NCI-H345 treated with DMSO at 0.1 percent for 48 hours (cell line): ENCODE results near the gene TSPAN33.
"Not testable (repeated sequence)": the region's sequence is repeated elsewhere in the genome, so short reads cannot be mapped to it uniquely, and the experiment has no call there.

ENCODE experiments used
- DNase-seq: peaks from one replicate; lab custom pipeline; 2025; ENCODE audit not compliant: unreplicated experiment; lab: John Stamatoyannopoulos, UW

The TSPAN33 gene

DNA sequence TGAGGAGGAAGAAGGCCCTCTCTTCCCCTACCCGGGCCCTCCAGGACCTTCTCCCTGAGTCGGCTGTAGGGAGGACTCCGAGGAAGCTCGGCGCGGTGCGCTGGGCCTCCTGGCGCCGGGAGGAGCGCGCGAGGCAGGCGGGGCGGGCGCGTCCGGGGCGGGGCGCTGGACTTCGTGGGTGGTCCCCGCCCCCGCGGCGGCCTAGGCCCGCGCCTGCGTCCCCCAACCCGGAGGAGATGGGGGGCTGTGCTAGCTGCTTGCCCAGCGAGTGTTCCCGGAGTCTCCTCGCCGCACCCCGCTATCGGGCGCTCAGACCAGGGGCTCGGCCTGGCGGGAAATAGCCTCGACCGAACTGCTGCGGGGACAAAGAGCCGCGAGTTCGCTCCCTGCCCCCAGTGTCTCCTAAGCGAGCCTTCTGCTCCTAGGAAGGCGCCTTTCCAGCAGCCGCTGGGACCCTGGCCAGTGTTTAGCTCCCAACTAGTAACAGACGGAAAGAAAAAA lies 24.7 kb downstream of the TSPAN33 start:
- DNase-seq, result no peak

GRCh38 chr7:129169686-129170440 lies 25.4 kb downstream of the TSPAN33 start:
- no peak for DNase-seq

GRCh38 chr7:129170441-129171021 lies 26.0 kb downstream of the TSPAN33 start:
- no peak for DNase-seq

- not testable (repeated sequence) for DNase-seq
Observed at GRCh38 chr7:129173861-129174260, 29.4 kb downstream of the TSPAN33 start.

DNA sequence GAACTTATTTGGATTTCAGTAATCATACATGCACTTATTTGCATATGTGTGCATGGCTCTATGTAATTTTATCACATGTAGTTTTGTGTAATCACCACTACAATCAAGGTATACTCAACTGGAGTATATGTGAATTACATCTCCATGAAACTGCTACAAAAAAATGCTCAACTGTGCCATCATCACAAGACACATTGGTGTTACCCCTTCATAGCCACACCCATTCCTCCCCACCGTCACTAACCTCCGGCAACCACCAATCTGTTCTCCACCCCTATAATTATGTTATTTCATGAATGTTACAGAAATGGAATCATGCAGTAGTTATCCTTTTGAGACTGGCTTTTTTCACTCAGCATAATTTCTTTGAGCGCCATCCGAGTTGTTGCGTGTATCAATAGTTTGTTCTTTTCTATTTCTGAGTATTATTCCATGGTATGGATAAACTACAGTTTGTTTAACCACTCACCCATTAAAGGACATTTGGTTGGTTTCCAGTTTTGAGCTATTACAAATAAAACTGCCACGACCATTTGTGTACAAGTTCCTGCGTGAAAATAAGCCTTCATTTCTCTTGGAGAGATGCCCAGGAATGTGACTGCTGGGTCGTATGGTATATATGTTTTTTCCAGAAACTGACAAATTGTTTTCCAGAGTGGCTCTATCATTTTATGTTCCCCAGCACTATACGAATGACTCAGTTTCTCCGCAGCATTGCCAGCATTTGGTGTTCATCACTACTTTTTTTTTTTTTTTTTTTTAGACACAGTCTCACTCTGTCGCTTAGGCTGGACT lies 32.6 kb downstream of the TSPAN33 start:
- no peak for DNase-seq

DNA sequence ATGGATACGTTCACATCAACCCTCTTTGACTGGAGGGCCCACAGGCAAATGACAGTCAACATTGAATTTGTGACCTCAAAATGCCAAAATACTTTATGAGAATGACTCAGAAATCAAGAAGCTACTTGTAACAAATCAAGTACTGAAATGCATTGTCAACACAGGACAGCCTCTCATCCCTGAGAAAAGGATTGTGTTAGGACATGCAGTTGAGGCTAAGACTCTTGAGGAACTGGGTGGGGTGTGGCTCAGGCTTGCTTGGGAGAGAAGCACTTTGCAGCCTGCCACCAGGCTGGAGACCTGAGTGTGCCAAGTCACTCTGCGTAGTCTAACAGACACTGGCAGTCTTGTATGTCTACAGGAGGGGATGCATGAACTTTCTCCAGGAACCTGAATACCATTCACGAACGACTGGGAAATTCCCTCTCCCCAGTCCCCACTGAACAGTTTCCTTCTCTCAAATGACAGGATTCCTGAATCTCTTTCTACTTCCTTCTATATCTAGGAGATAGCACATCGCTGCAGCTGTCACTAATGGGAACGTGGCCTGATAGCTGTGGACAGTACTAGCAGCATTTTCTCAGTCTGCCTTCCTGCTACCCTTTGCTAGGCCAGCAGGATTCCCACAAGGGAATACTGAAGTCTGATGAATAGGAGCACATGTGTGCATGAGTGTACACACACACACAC lies 40.6 kb downstream of the TSPAN33 start:
- no peak for DNase-seq

DNA sequence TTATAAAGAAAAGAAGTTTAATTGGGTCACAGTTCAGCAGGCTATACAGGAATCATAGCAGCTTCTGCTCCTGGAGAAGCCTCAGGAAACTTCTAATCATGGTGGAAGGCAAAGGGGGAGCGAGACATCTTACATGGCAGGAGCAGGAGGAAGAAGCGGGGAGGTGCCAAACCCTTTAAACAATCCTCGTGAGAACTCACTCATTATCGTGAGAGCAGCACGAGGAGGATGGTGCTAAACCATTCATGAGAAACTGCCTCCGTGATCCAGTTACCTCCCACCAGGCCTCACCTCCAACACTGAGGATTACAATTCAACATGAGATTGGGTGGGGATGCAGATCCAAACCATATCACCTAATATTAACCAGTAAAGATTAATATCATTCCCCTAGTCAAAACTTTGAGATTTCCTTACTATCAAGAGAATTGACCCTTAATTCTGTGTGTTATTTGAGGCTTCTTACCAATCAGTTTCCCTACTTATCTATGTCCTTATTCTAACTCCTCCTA lies 42.3 kb downstream of the TSPAN33 start:
- DNase-seq, result no peak

GRCh38 chr7:129187681-129188371 lies 43.3 kb downstream of the TSPAN33 start:
- no peak for DNase-seq

- no peak for DNase-seq
Observed at GRCh38 chr7:129188372-129188891, 43.9 kb downstream of the TSPAN33 start, which contains the start of gene SMO. SMO (plus strand) TSS chr7:129188633; CDS start chr7:129189152, 519 bp downstream.

- no peak for DNase-seq
Observed at GRCh38 chr7:129188892-129189660, 44.6 kb downstream of the TSPAN33 start.

- DNase-seq, result no peak
Observed at GRCh38 chr7:129189661-129190310, 45.3 kb downstream of the TSPAN33 start.

GRCh38 chr7:129191272-129191671 lies 46.8 kb downstream of the TSPAN33 start:
- no peak for DNase-seq

DNA sequence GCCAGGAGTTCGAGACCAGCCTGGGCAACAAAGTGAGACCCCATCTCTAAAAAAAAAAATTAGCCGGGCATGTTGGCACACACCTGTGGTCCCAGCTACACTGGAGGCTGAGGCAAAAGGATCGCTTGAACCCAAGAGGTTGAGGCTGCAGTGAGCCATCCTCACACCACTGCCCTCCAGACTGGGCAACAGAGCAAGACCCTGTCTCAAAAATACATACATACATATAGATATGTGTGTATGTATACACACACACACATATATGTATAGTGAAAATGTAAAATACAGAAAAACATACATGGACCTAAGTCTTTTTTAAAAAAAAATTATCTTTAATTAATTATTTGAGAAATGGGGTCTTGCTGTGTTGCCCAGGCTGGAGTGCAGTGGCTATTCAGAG lies 49.4 kb downstream of the TSPAN33 start:
- DNase-seq, result no peak

DNA sequence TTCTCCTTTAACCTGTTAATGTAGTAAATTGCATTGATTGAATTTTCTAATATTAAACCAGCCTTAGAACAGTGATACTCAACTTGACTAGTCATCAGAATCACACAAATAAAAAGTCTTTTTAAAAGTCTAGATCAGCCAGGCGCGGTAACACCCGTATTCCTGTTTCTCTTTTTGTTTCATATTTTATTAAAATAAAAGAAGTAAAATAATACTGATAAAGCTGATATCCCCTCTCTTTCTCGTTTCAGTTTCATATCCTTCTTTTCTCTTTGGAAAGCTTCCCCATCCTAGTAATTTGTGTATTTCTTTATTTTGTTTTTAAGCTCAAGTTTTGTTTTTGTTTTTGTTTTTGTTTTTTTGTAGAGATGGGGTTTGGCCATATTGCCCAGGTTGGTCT lies 53.3 kb downstream of the TSPAN33 start:
- DNase-seq, result no peak

- no peak for DNase-seq
Observed at GRCh38 chr7:129199406-129199805, 54.9 kb downstream of the TSPAN33 start.

- DNase-seq, result no peak
Observed at GRCh38 chr7:129202058-129202777, 57.7 kb downstream of the TSPAN33 start.

DNA sequence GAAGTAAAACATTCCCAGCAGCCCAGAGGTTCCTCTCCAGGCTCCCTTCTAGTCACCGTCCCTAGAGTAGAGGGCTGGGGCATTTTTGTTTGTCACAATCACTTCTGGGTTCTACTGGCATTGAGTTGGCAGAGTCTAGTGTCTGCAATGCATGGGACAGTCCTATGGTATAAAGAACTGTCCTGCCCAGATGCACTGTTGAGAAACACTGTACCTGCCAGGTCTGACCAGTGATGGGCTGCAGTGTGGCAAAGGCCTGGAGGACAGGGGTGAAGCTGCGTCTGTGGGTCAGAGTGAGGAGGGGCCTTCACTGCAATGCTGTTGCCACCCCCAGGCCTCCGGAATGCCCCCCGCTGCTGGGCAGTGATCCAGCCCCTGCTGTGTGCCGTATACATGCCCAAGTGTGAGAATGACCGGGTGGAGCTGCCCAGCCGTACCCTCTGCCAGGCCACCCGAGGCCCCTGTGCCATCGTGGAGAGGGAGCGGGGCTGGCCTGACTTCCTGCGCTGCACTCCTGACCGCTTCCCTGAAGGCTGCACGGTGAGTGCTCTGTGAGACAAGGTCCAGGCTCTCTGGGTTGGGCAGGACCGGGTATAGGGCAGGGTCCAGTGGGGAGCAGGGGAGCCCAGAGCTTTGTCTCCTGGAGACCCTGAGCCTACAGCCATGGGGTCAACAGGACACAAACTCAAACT lies 58.7 kb downstream of the TSPAN33 start:
- DNase-seq, result no peak
